NCI-H774 (cell line): ENCODE results near the gene SLC9B1.
A peak's percentile ranks its signal among the peaks of the same experiment; 100 is the strongest.
"Not testable (repeated sequence)": the region's sequence is repeated elsewhere in the genome, so short reads cannot be mapped to it uniquely, and the experiment has no call there.

Experiments
- DNase-seq: peaks from one replicate; lab custom pipeline; 2025; lab: John Stamatoyannopoulos, UW

The SLC9B1 gene

GRCh38 chr4:103011378-103012025, 8.0 kb downstream of the SLC9B1 start:
- no peak for DNase-seq

- no peak for DNase-seq
Observed at GRCh38 chr4:103010804-103011203, 8.7 kb downstream of the SLC9B1 start.

- DNase-seq, result peak; percentile 25
Observed at GRCh38 chr4:103008875-103009729, 10.4 kb downstream of the SLC9B1 start.

GRCh38 chr4:103002551-103002950, 17.0 kb downstream of the SLC9B1 start:
- no peak for DNase-seq

- no peak for DNase-seq
Observed at GRCh38 chr4:102994803-102995202, 24.7 kb downstream of the SLC9B1 start.

DNA sequence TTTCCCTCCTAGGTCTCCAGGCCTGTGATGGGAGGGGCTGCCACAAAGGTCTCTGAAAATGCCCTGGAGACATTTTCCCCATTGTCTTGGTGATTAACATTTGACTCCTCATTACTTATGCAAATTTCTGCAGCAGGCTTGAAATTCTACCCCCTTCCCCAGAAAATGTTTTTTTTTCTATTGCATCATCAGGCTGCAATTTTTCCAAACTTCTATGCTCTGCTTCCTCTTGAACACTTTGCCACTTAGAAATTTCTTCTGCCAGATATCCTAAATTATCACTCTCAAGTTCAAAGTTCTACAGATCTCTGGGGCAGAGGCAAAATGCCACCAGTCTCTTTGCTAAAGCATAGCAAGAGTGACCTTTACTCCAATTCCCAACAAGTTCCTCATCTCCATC, 25.5 kb downstream of the SLC9B1 start:
- DNase-seq, result not testable (repeated sequence)

GRCh38 chr4:102988429-102989020, 31.0 kb downstream of the SLC9B1 start:
- no peak for DNase-seq

- no peak for DNase-seq
Observed at GRCh38 chr4:102981005-102981404, 38.5 kb downstream of the SLC9B1 start.

- DNase-seq, result not testable (repeated sequence)
Observed at GRCh38 chr4:102961813-102962212, 57.7 kb downstream of the SLC9B1 start.

DNA sequence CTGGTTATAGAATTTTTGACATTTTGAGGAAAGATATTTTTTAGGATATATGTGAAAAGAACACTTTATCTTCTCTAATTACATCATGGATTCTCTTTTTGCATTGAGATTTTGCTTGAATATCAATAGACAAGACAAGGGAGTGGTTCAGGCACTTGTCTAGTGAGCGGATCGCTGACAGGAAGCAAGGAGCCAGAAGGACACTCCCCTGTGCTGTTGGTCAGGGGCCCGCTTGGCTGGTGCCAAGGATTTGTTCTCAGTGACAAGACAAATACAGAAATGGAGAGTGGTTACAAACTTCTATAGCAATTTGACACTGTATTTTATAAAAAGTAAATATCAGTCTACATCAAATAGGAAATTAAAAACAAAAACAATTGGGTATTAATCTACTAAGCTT, 60.0 kb downstream of the SLC9B1 start:
- no peak for DNase-seq

DNA sequence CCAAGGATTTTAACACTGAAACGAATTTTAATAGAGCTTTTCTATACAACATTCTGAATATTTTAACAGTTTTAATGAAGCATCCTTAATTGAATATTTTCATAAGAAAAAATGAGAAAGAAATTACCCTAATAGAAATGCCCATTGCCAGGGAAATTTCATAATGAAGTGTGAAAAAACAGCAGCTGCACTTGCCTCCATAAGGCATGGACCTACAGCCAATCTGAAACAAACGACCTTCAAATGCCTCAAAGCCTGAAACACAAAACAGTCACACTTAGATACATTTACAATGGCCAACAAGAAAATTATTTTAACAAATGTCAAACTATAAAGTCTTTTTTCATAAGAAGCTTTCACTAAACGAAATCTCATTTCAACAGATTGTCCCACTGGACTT, 74.4 kb downstream of the SLC9B1 start:
- DNase-seq, result no peak

DNA sequence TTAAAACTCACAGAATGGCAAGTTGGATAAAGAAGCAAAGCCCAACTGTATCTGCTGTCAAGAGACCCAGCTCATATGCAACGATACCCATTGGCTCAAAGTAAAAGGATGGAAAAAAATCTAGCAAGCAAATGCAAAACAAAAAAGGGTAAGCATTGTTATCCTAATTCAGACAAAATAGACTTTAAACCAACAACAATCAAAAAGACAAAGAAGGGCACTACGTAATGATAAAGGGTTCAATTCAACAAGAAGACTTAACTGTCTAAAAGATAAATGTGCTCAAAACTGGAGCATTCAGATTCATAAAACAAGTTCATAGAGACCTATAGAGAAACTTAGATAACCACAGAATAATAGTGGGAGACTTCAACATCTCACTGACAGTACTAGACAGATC, 81.4 kb downstream of the SLC9B1 start:
- DNase-seq, result not testable (repeated sequence)

DNA sequence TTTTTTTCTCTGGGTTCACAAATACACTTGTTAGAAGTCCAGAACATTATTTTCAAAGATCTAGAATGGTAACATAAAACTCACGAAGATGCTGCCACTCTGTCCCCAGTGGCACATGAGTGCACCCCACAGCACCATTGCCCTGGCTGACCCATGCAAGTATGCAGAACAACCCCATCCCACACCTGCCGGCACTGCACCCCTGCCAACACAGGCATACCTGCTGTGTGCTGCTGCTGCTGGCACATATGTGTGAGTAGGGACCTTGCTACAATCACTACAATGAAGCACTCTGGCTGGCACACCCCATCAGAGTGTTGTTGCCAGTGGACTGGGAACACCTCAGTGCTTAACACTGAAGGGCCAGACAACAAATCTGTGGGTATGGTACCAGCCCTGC, 83.8 kb downstream of the SLC9B1 start:
- DNase-seq, result no peak

DNA sequence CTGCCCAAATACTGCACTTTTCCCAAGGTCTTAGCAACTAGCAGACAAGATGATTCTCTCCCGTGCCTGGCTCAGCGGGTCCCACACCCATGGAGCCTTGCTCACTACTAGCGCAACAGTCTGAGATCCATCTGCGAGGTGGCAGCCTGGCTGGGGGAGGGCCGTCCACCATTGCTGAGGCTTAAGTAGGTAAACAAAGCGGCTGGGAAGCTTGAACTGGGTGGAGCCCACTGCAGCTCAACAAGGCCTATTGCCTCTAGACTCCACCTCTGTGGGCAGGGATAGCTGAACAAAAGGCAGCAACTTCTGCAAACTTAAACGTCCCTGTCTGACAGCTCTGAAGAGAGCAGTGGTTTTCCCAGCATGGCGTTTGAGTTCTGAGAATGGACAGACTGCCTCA, 99.8 kb downstream of the SLC9B1 start:
- not testable (repeated sequence) for DNase-seq

- no peak for DNase-seq
Observed at GRCh38 chr4:102918859-102919258, 100.6 kb downstream of the SLC9B1 start.

DNA sequence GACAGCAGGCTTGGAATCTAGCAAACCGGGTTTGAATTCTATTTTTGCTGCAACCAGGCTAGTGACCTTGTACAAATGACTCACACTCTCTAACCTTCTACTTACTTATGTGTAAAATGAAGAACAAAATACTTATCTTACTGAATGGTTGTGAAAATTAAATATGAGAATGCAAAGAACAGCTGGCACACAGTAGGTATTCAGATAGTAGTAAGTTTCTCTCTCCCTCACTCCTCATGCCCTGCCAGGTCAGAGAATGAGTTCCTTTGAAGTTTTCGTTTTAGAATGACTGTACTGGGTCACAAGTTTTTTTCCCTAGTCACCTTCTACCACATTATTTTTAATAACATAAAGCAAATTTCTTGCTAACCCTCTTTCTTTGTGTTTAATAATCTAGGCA, 117.7 kb downstream of the SLC9B1 start:
- no peak for DNase-seq

DNA sequence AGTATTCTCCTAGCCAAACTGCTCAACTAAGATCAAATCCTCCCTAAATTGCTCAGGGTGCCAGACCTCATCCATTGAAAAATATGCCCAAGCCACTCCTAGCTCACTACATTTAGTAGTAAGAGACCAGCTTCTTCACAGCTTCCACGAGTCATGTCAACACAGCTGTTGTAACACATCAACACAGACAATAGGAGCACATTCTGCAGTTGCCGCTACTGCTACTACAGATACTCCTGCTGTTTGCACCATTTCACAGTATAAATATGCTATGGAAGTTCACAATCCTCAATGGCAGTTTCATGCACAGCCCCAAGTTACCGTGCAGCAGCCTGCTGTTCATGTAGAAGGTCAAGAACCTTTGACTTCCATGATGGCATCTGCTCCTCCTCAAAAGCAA, 121.9 kb downstream of the SLC9B1 start:
- not testable (repeated sequence) for DNase-seq

GRCh38 chr4:102896547-102896946, 123.0 kb downstream of the SLC9B1 start:
- not testable (repeated sequence) for DNase-seq

DNA sequence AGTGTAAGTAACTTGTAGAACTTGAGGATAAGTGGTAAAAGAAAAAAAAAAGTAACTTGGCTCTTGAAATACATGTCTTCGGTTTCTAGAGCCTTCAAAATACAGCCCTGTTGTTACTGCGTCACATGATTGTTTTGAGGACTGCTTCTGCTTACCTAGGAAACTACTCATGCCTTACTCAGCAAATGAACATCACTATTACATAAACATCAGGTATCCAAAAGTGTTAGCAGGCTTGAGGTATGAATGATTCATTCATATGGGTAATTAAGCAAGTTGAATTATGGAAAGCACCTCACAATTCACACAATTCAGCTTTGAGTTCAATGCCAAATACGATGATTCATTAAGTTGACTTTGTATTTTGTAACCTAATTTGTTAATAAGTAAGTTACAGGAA, 129.6 kb downstream of the SLC9B1 start:
- DNase-seq, result not testable (repeated sequence)

DNA sequence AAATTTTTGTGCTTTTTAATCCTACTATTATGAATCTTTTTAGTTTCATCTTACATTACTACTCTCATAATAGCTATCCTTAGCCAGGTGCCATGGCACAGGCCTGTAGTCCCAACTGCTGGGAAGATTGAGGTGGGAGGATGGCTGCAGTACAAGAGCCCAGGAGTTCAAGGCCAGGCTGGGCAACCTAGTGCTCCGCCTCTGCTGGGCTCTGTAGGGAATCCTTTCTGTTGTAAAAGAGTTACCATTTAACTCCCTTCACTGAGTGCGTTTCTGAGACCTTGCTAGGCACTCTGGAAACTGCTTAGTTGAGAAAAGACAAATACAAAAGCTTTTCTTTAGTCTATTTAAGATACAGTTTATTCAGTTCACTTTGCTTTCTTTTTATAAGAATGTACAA, 130.9 kb downstream of the SLC9B1 start:
- not testable (repeated sequence) for DNase-seq

GRCh38 chr4:102883278-102883677, 136.2 kb downstream of the SLC9B1 start:
- DNase-seq, result no peak

GRCh38 chr4:102881343-102881742, 138.2 kb downstream of the SLC9B1 start:
- no peak for DNase-seq

GRCh38 chr4:102878901-102879300, 140.6 kb downstream of the SLC9B1 start:
- DNase-seq, result no peak
